Central memory CD4-positive, alpha-beta T cell (primary cell): ENCODE results near the gene DCD.
"Not testable (repeated sequence)": the region's sequence is repeated elsewhere in the genome, so short reads cannot be mapped to it uniquely, and the experiment has no call there.

Experiments used
- DNase-seq: peaks from one replicate; pipeline ENCODE4 v3.0.0; 2022
- total RNA-seq, 3 experiments: gene quantifications; one replicate each; lab custom pipeline; 2026; lab: John Stamatoyannopoulos, UW

The DCD gene
- total RNA-seq, result 0 reads per million in 3 experiments

GRCh38 chr12:54648265-54648664 lies at the start of gene DCD:
DCD (minus strand) TSS chr12:54648365; CDS start chr12:54648303, 62 bp downstream.
- no peak for DNase-seq

GRCh38 chr12:54697851-54698250 lies 49.7 kb upstream of the DCD start:
- DNase-seq, result no peak

GRCh38 chr12:54692353-54692752 lies 44.2 kb upstream of the DCD start:
- no peak for DNase-seq

- no peak for DNase-seq
These were observed 41.8 kb upstream of the DCD start for GRCh38 chr12:54689984-54690383.

GRCh38 chr12:54689034-54689372 lies 40.8 kb upstream of the DCD start:
- DNase-seq, result no peak

GRCh38 chr12:54688309-54689033 lies 40.3 kb upstream of the DCD start:
- no peak for DNase-seq

GRCh38 chr12:54684636-54685630 lies 36.8 kb upstream of the DCD start:
- no peak for DNase-seq

- no peak for DNase-seq
These were observed 35.2 kb upstream of the DCD start for GRCh38 chr12:54683398-54683797.

GRCh38 chr12:54682674-54683073 lies 34.5 kb upstream of the DCD start:
- no peak for DNase-seq

- DNase-seq, result no peak
These were observed 32.2 kb upstream of the DCD start for GRCh38 chr12:54680374-54680773.

GRCh38 chr12:54678131-54678530 lies 30.0 kb upstream of the DCD start:
- no peak for DNase-seq

GRCh38 chr12:54667945-54668344 lies 19.8 kb upstream of the DCD start:
- no peak for DNase-seq

GRCh38 chr12:54666008-54666407 lies 17.8 kb upstream of the DCD start:
- no peak for DNase-seq

GRCh38 chr12:54665022-54665635 lies 17.0 kb upstream of the DCD start:
- not testable (repeated sequence) for DNase-seq

GRCh38 chr12:54663603-54664002 lies 15.4 kb upstream of the DCD start:
- DNase-seq, result no peak

GRCh38 chr12:54662026-54662425 lies 13.9 kb upstream of the DCD start:
- no peak for DNase-seq

- no peak for DNase-seq
These were observed 12.9 kb upstream of the DCD start for GRCh38 chr12:54661048-54661447.

- DNase-seq, result no peak
These were observed 12.3 kb upstream of the DCD start for GRCh38 chr12:54660320-54660962.

- DNase-seq, result no peak
These were observed 10.4 kb upstream of the DCD start for GRCh38 chr12:54658306-54659264.

- no peak for DNase-seq
These were observed 9.0 kb upstream of the DCD start for GRCh38 chr12:54657105-54657607.

GRCh38 chr12:54654926-54655325 lies 6.8 kb upstream of the DCD start:
- DNase-seq, result no peak
